GM19328 (cell line): ENCODE measurements around the gene CDH13.

Source experiments
- ATAC-seq: cut with Tn5 transposase; IDR thresholded peaks from one replicate; pipeline ENCODE4 v1.9.1; 2021; ENCODE audit warnings: mild to moderate bottlenecking, moderate library complexity; ENCODE audit not compliant: unreplicated experiment

Gene CDH13

GRCh38 chr16:83021746-83022145 lies 395.0 kb downstream of the CDH13 start:
- no peak for ATAC-seq

GRCh38 chr16:83023011-83023410 lies 396.2 kb downstream of the CDH13 start:
- no peak for ATAC-seq

DNA sequence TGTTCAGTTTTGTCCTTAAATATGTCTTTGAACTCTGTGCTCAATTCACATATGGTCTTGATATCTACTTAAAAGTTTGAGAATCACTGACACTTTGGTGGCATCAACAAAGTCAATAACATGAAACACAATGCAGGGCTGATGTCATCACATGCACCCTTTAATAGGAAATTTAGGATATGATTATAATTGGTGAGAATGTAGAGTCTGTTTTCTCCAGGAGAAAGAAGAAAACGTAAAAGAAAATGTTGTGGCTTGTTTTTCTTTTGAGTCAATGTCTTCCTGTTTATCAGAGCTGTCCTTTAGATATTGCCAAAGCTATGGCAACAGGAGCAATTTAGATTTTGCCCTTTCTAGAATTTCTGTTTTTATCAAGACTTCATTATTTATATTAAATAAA lies 396.9 kb downstream of the CDH13 start:
- no peak for ATAC-seq

- ATAC-seq = no peak
These were observed 401.2 kb downstream of the CDH13 start for GRCh38 chr16:83027973-83028372.

DNA sequence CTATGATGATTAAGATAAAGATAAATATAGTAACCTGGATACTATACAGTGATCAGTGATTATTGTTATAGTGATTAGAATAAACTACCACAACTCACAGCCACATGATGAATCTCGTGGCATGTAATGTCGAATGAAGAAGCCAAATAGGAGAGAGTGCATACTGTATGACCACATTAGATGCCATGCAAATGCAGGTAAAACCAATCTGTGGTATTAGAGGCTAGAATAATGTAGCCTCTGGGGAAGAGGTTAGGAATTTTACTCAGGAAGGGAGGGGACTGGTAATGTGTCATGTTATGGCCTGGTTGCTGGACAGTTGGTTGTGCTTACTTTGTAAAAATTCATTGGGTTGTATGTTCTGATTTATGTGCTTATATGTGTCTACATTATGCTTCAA lies 402.7 kb downstream of the CDH13 start:
- no peak for ATAC-seq

GRCh38 chr16:83031524-83031923 lies 404.8 kb downstream of the CDH13 start:
- no peak for ATAC-seq

DNA sequence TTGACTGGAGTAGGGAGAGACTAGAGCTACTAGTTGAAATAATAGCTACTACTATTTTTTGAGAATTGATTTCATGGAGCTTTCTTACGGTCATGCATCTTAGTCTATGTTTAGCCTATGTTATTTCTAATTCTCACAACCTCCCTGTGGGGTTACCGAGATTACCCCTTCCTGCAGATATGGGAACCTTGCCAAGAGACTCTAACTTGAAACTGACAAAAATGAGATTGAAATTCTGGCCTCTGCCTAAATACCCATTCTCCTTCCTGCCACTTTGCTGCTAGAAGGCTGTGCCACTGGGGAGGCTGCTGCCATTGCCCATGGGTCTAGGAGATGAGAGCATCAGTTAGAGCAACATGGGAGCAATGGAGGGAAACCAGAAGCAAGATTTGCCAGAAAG lies 410.3 kb downstream of the CDH13 start:
- ATAC-seq = no peak

DNA sequence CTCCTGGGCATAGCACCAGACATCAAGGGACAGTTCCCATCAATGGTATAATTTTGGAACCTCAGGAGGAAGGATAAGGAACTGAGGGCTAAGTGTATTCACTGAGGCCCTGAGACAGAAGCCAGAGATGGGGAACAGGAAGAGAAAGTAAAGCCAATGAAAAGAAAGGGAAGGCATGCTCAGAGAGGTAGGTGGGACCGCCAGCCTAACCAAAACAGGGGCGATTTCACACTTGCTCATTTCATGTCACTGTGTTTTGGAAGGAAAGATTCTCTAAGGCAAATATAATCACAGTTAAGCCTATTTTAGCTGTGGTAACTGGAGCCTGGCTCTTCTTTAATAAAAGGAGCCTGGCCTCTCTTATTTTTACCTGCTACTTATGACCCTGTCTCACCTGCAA lies 411.1 kb downstream of the CDH13 start:
- ATAC-seq = no peak

GRCh38 chr16:83040174-83040573 lies 413.4 kb downstream of the CDH13 start:
- ATAC-seq = no peak

GRCh38 chr16:83044589-83044988 lies 417.8 kb downstream of the CDH13 start:
- no peak for ATAC-seq

DNA sequence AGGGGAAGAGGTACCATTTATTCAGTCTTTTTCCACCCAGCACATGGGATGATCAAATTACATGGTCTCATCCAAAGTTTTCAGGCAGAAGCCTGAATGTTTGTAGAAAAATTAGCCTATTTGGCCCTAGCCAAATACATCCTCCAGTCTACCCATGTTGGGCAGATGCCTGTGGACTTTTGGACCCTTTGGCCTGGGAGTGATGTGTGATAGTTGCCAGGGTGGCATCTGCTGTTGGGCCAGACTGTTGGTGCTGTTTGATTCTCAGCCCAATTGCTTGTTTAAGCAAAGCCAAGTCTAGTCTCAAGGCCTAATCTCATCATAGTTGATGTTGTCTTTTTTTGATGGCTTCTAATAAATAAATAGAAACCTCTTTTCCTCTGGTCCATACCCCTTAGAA lies 419.0 kb downstream of the CDH13 start:
- ATAC-seq = no peak

GRCh38 chr16:83046664-83047063 lies 419.9 kb downstream of the CDH13 start:
- no peak for ATAC-seq

DNA sequence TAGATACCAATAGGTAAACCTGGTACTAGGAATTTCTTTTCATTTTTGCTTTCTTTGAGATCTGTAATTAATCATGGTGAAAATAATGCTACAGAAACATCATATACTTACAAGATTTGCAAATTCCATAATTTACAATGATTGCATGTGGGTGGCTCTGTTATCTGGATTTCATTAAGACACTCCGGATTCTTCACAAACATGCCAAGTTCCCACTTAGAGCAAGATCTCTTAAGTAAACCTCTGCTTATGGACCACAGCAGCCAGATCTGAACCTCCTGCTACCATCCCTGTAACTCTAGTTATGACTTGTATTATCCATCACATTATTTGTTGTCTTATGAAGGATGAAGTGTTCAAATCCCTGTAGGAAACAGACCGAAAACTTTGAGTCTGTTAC lies 424.7 kb downstream of the CDH13 start:
- ATAC-seq = no peak

GRCh38 chr16:83054283-83054682 lies 427.5 kb downstream of the CDH13 start:
- ATAC-seq = no peak

- ATAC-seq = no peak
These were observed 431.6 kb downstream of the CDH13 start for GRCh38 chr16:83058376-83058775.

DNA sequence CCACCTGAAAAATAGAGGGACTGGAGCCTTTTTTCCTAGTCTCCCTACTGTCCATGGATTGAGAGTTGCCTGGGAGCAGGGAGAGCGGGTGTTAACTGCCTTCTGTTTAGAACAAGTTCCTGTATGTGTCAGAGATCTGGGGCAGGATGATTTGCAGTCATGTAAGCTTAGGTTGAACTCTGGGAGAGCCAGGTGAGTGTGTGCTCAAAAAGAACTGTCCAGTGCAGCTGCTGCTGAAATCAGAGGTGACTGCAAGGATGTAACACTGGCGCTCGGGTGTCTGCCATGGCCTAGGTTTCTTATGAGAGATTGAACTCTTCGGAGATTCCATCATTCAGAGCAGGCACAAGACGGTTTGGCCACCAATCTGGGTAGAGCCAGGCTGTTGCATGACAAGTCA lies 432.5 kb downstream of the CDH13 start:
- no peak for ATAC-seq

DNA sequence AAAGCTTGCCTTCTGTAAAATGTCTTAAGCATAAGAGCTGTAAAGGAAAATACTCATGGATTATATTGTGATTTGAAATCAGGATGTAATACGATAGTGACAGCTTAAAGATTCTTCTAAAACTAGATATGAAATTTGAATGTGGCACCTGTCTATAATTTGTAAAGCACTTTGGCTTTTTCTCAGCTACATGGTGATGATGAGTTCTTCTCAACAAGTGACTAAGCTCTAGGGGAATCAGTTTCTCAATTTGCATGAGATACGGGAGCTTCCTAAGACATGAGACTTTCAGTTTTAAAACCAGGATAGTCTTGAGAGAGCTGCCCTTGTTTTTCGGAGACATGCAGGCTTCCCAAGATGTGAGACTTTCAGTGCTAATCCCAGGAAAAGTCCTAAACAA lies 439.2 kb downstream of the CDH13 start:
- ATAC-seq = no peak

DNA sequence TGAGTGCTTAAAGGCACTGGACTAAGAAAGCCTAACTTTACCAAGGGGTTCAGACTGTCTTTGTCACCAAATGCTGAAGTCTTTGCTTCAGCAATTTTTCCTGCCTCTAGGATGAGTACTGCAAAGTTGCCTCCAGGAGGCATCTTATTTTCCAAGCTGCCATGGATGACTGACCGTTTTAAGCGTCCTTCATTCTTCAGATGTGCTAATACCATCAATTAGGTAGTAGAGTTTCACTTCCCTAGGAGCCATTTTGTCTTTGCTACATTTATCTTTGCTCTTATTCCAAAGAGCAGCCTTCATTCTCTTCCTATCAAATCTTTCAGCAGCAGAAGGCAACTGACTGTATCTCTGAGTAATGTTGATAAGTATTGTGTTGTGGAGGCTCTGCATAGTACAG lies 440.1 kb downstream of the CDH13 start:
- ATAC-seq = no peak

DNA sequence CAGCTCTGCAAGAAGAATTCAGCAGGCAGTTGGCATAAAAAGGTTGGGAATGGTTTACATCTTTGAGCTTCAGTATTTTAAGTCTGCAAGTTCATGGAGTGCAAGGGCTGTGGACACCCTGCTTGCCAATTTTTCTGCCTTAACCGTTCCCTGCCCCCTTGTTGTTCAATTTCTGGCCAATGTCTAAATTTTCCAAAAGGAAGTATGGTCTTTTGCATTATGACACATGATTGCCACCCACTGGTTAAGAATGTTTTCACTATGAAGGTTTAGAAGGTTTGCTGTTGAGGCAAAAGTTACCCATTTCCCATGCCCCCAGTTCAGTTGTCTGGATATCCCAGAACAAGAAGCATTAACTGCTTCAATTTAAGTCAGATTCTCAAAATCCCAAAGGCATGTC lies 441.9 kb downstream of the CDH13 start:
- no peak for ATAC-seq

GRCh38 chr16:83070416-83071209 lies 443.8 kb downstream of the CDH13 start:
- ATAC-seq = no peak

DNA sequence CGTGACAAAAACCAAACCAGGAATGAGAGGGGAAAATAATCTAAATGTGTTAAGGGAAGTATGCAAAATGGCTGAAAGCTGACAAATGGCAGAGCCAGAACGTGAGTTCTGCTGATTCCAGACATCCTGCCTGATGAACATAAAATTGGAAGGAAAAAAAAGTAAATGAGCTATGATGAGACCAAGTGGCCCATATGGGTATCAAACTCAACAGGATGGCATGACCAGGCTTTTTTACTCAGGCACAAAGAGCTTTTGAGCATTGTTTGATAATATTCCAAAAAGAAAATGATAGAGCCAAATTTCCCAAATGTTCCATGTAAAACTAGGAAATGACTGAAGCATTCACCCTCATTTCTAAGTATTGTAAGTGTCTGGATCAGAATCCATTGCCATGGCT lies 449.2 kb downstream of the CDH13 start:
- ATAC-seq = no peak

DNA sequence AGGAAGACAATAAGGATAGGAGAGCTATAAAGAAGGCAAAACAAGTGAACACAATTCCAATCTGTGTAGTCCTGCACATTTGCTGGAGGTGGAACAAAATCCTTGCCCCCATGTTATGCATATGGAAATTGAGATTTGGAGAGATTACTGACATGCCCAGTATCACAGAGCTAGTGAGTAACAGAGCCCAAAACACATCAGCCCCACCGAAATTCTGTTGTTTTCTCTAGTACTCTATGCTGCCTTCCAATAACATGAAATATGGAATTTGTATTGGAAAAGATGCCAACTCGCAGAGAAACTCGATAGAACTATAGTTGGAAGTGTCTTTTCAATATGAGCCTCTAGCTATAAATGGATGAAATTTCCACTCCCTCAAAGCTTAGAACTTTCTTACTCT lies 456.6 kb downstream of the CDH13 start:
- no peak for ATAC-seq

GRCh38 chr16:83085660-83086059 lies 458.9 kb downstream of the CDH13 start:
- ATAC-seq = no peak
